ENCODE results near the gene TRERF1.
A peak's percentile ranks its signal among the peaks of the same experiment; 100 is the strongest.

Gene TRERF1

DNA sequence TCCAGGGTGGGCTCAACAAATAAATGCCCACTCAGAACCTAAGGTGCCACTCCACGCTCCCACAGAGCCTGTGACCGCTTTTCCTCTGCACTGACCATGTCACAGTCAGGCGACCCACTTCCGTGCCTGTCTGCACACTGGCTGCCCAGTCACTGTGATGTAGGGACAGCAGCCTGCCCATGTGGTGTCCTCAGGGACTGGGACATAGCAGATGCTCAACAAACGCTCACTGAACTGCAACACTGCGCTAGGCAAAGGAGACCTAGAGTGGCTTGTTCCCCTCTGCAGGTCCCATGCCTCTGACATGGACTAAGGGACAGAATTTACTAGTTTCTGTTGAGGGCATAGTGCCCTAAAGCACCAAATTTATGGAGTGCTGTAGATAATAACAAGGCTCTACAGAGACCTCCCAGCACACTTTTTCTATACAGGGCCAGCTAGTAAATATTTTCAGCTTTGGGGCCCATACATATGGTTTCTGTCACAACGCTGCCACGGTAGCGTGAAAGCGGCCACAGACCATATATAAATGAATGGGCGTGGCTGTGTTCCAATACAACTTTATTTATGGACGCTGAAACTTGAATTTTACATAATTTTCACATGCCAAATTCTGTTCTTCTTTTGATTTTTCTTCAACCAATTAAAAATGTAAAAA is 176.2 kb downstream of the TRERF1 start:
- in situ Hi-C loops (cut with MboI; ENCODE audit: low sequenced_read_pairs, unreplicated experiment), result no loop called here
- TF ChIP-seq, protein P1, sequence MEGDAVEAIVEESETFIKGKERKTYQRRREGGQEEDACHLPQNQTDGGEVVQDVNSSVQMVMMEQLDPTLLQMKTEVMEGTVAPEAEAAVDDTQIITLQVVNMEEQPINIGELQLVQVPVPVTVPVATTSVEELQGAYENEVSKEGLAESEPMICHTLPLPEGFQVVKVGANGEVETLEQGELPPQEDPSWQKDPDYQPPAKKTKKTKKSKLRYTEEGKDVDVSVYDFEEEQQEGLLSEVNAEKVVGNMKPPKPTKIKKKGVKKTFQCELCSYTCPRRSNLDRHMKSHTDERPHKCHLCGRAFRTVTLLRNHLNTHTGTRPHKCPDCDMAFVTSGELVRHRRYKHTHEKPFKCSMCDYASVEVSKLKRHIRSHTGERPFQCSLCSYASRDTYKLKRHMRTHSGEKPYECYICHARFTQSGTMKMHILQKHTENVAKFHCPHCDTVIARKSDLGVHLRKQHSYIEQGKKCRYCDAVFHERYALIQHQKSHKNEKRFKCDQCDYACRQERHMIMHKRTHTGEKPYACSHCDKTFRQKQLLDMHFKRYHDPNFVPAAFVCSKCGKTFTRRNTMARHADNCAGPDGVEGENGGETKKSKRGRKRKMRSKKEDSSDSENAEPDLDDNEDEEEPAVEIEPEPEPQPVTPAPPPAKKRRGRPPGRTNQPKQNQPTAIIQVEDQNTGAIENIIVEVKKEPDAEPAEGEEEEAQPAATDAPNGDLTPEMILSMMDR (IDR thresholded peaks at IDR 0.05; ENCODE audit: borderline replicate concordance, control extremely low read depth, extremely low read depth, insufficient read depth, missing control alignments), result no peak
- DNase-seq (ENCODE audit: low spot score), result no peak

DNA sequence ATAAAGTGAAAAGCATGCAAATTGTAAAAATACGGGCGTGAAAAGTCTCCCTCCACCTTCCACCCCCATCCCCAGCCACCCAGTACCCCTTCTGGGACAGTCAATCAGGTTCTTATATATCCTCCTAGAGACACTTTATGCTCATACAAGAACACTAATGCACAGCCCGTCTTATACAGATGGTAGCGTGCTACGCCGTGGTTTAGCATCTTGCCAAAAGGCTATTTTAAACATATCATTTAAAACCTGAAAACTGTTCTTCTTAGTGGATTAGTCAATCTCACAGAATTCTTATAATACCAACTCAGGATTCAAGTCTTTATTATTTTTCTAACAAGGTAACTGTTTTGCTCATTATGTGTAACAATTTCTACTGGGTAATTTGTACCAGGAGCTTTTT is 176.8 kb downstream of the TRERF1 start:
- TF ChIP-seq, protein P1 (IDR thresholded peaks at IDR 0.05; ENCODE audit: borderline replicate concordance, control extremely low read depth, extremely low read depth, insufficient read depth, missing control alignments), result no peak
- DNase-seq (ENCODE audit: low spot score), result no peak
- in situ Hi-C loops (cut with MboI; ENCODE audit: low sequenced_read_pairs, unreplicated experiment), result no loop called here

DNA sequence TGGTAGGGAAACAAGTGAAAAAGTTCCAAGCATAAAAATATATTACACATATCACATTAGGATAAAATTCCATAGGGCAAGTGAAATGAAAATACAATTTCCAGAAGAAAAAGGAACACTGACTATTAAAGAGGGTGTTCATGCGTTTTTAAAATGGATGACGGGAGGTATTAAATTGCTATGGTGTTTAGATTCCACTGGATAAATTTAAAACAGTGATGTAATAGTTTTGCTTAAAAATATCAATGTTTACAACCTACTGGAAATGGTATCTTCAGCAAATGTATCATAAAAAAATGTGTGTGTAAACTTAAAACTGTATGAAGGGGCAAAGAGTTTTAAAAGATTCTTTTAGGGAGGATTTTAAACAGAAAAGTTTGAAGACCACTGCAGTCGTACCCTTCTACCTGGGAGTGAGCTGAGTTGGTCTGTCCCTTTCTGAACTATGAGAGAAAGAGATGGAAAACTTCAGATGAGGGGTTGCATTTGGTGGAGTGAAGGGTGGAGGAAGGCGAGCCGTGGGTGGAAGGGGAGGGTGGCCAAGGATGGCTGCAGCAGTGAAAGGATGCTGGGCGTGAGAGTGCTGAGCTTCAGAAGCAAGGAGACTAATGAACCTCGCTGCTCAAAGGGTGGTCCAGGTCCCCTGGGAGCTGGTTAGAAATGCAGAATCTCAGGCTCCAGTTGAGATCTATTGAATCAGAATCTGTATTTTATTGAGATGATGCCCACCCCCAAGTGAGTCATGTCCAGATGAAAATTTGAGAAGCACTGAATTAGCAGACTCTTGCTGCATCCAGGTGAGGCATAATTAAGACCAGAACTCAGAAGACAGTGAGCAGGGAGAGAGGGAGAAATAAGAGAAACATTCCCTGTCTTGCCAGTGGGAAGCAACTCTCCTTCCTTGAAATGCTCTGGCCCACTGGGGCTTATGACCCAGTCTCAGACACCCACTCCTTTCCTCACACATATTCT is 179.6 kb downstream of the TRERF1 start:
- TF ChIP-seq, protein P1 (IDR thresholded peaks at IDR 0.05; ENCODE audit: borderline replicate concordance, control extremely low read depth, extremely low read depth, insufficient read depth, missing control alignments), result no peak
- no peak for DNase-seq (ENCODE audit: low spot score)
- in situ Hi-C loops (cut with MboI; ENCODE audit: low sequenced_read_pairs, unreplicated experiment), result no loop called here

DNA sequence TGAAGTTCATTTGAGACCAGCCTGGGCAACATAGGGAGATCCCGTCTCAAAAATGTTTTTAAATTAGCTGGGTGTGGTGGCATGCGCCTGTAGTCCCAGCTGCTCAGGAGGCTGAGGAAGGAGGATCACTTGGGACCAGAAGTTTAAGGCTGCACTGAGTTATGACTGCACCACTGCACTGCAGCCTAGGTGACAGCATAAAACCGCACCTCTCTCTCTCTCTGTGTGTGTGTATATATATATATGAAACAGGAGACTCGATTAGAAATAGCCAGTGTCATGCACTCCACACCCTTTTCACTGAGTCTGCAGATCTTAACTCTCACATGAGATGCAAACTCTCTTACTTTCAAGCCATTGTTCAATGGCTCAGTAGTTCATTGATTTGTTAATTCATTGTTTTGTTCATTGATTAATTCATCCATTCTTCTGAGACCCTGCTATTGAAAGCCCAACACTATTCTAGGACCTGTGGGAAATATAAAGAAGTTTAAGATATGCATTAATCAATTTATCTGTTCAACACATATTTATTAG is 181.7 kb downstream of the TRERF1 start:
- no peak for DNase-seq (ENCODE audit: low spot score)
- in situ Hi-C loops (cut with MboI; ENCODE audit: low sequenced_read_pairs, unreplicated experiment), result loop anchor here (10.0 kb wide), 1 partner anchor 285 kb away; no protein-coding TSS in a partner anchor
- TF ChIP-seq, protein P1 (IDR thresholded peaks at IDR 0.05; ENCODE audit: borderline replicate concordance, control extremely low read depth, extremely low read depth, insufficient read depth, missing control alignments), result no peak

DNA sequence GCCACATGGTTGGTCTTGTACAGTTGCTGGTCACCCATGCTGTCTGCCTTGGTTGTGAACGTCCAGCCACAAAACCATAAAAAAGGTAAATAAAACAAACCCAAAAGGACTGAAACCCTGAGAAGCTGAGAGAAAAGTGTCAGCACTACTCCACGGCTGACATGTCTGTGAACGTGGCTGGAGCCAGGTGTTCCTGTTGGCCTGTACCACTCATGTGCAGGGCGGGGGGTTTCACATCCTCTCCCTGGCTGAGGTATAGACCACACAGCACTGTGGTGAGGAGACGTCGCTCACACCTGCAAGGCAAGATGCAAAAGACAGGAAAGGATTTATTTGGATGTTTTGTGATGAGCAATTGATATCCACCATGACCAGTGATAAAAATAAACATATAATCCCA is 182.2 kb downstream of the TRERF1 start:
- DNase-seq (ENCODE audit: low spot score), result peak; percentile 84
- TF ChIP-seq, protein P1 (IDR thresholded peaks at IDR 0.05; ENCODE audit: borderline replicate concordance, control extremely low read depth, extremely low read depth, insufficient read depth, missing control alignments), result no peak
- in situ Hi-C loops (cut with MboI; ENCODE audit: low sequenced_read_pairs, unreplicated experiment), result loop anchor here (10.0 kb wide), 1 partner anchor 285 kb away; no protein-coding TSS in a partner anchor

DNA sequence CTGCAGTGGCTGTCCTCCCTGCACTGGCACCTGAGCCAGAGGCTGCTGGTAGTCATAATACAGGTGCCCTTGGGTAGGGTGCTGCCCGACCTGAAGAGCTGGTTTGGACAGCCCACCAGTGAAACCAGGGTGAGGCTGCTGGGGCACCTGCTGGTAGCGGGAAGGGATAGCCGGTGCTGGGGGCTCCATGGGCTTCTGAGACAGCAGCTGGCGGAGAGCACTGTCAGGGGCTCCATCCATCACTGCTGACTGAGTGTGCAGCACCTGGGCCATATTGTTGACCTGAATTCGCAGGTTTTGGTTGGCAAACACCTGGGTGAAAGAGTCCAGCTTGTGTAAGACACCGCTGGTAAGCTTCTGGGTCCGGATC is 182.9 kb downstream of the TRERF1 start:
- DNase-seq (ENCODE audit: low spot score), result no peak
- TF ChIP-seq, protein P1 (IDR thresholded peaks at IDR 0.05; ENCODE audit: borderline replicate concordance, control extremely low read depth, extremely low read depth, insufficient read depth, missing control alignments), result no peak
- in situ Hi-C loops (cut with MboI; ENCODE audit: low sequenced_read_pairs, unreplicated experiment), result loop anchor here (10.0 kb wide), 1 partner anchor 286 kb away; no protein-coding TSS in a partner anchor

All from GM13976 (cell line).